A549 (cell line): ENCODE data around the gene KIAA1671. TPM values are rescaled to one million over a fixed set of nuclear protein-coding genes. Genes with fewer than 3 reads are reported as not detected.

Source experiments
- ATAC-seq, 2 experiments: fragments of 200-7000 bp in 1 of 2; fragments of >200 bp in 1 of 2; cut with Nextera tagmentation in 1 of 2; cut with Tn5 transposase in 1 of 2; 3 replicates each; pipeline versions ENCODE4 v1.8.0 to v1.9.1; 2018 to 2020; ENCODE audit warnings: mild to moderate bottlenecking in 1 of 2, moderate library complexity in 1 of 2
- CTCF ChIA-PET: fragments of 300-600 bp; sonication (Branson Sonifier 250); formaldehyde crosslinking; extraction: SDS; loops from one replicate; lab custom pipeline; 2021; ENCODE audit warnings: antibody characterized with exemption, inconsistent platforms; lab: Yijun Ruan, JAX
- POLR2A ChIA-PET: fragments of 350-600 bp; formaldehyde crosslinking; extraction: SDS; loops from one replicate; lab custom pipeline; 2021; ENCODE audit warnings: antibody characterized with exemption, inconsistent platforms; lab: Yijun Ruan, JAX
- DNase-seq, 2 experiments: peaks; one replicate each; pipeline versions ENCODE4 v3.0.0 to v3.0.0-alpha.2; 2011 to 2016; ENCODE audit warnings: low read depth in 1 of 2, low spot score in 1 of 2
- FAIRE-seq: peaks from 2 replicates; lab custom pipeline; 2011; peaks lifted over from hg19 to GRCh38; lab: Jason Lieb, UNC
- H3K27ac ChIP-seq, 2 experiments: fragments of >200 bp; sonication (Bioruptor Twin); formaldehyde crosslinking; 3 replicates each; pipeline ENCODE4 v1.5.1; 2016 to 2017
- H3K4me1 ChIP-seq: fragments of >200 bp; sonication (Bioruptor Twin); formaldehyde crosslinking; 3 replicates; pipeline ENCODE4 v1.6.1; 2016
- H3K4me2 ChIP-seq: fragments of >200 bp; sonication (Bioruptor Twin); formaldehyde crosslinking; 3 replicates; pipeline ENCODE4 v1.6.1; 2016
- H3K4me3 ChIP-seq: fragments of >200 bp; sonication (Bioruptor Twin); formaldehyde crosslinking; 3 replicates; pipeline ENCODE4 v1.5.1; 2016
- H3K9me3 ChIP-seq: fragments of >200 bp; sonication (Bioruptor Twin); formaldehyde crosslinking; 3 replicates; pipeline ENCODE4 v1.6.1; 2016
- ATOH8 ChIP-seq: fragments of 250-450 bp; sonication (Bioruptor Pico); IDR thresholded peaks from 2 replicates; pipeline ENCODE4 v1.5.0; 2020; ENCODE audit warnings: low read depth, mild to moderate bottlenecking, moderate library complexity
- CBX8 ChIP-seq: fragments of 200-600 bp; sonication (generic); IDR thresholded peaks from 2 replicates; pipeline ENCODE4 v1.6.1; 2016
- CEBPB ChIP-seq, 2 experiments: fragments of >200 bp in 1 of 2; sonication (Bioruptor Twin) in 1 of 2; formaldehyde crosslinking in 1 of 2; IDR thresholded peaks; 2 replicates each; pipeline ENCODE4 v1.6.1; 2012 to 2016
- CHD4 ChIP-seq: fragments of 200-600 bp; sonication (generic); IDR thresholded peaks from 2 replicates; pipeline ENCODE4 v1.6.1; 2016; ENCODE audit warnings: antibody characterized with exemption, mild to moderate bottlenecking, borderline replicate concordance
- E2F6 ChIP-seq: IDR thresholded peaks from 2 replicates; pipeline ENCODE4 v1.6.1; 2012; ENCODE audit warnings: low read depth, borderline replicate concordance
- EHMT2 ChIP-seq: fragments of 200-600 bp; sonication (generic); IDR thresholded peaks from 2 replicates; pipeline ENCODE4 v1.6.1; 2016; ENCODE audit warnings: antibody characterized with exemption, low read depth, mild to moderate bottlenecking, moderate library complexity
- ELK1 ChIP-seq: fragments of 150-350 bp; IDR thresholded peaks from 2 replicates; pipeline ENCODE4 v1.6.1; 2014; ENCODE audit warnings: low read depth, mild to moderate bottlenecking, low read length
- HDAC2 ChIP-seq: fragments of 200-600 bp; sonication (generic); IDR thresholded peaks from 2 replicates; pipeline ENCODE4 v1.6.1; 2016
- HOXA7 ChIP-seq: fragments of 250-450 bp; sonication (Bioruptor Pico); IDR thresholded peaks from 2 replicates; pipeline ENCODE4 v1.5.0; 2020; ENCODE audit warnings: mild to moderate bottlenecking, moderate library complexity
- JUNB ChIP-seq: fragments of >200 bp; sonication (Bioruptor Twin); formaldehyde crosslinking; IDR thresholded peaks from 2 replicates; pipeline ENCODE4 v1.6.1; 2016
- KDM1A ChIP-seq: fragments of 200-600 bp; sonication (generic); IDR thresholded peaks from 2 replicates; pipeline ENCODE4 v1.6.1; 2016; ENCODE audit warnings: low read depth, mild to moderate bottlenecking
- KDM5A ChIP-seq: fragments of 200-600 bp; sonication (generic); IDR thresholded peaks from 2 replicates; pipeline ENCODE4 v1.6.1; 2016; ENCODE audit warnings: antibody characterized with exemption, mild to moderate bottlenecking
- MAFK ChIP-seq: fragments of 450-650 bp; IDR thresholded peaks from 2 replicates; pipeline ENCODE4 v1.6.1; 2014; ENCODE audit not compliant: partially characterized antibody
- MYC ChIP-seq: IDR thresholded peaks from 2 replicates; pipeline ENCODE4 v1.6.1; 2012; ENCODE audit warnings: mild to moderate bottlenecking, inconsistent platforms, low read length, improper control_type of control experiment, borderline replicate concordance
- NFE2L2 ChIP-seq: fragments of 150-350 bp; conservative IDR thresholded peaks from 2 replicates; pipeline ENCODE4 v1.6.1; 2014; ENCODE audit warnings: low read length
- NPAS2 ChIP-seq: fragments of 250-450 bp; sonication (Bioruptor Pico); IDR thresholded peaks from 2 replicates; pipeline ENCODE4 v1.8.0; 2022; ENCODE audit warnings: mild to moderate bottlenecking, moderate library complexity, borderline replicate concordance
- NR3C1 ChIP-seq: fragments of >200 bp; sonication (Bioruptor Twin); formaldehyde crosslinking; IDR thresholded peaks from 3 replicates; pipeline ENCODE4 v1.6.1; 2017
- PBX3 ChIP-seq: IDR thresholded peaks from 2 replicates; pipeline ENCODE4 v1.6.1; 2012
- PHF8 ChIP-seq: fragments of 200-600 bp; sonication (generic); IDR thresholded peaks from 2 replicates; pipeline ENCODE4 v1.6.1; 2016; ENCODE audit warnings: low read depth, mild to moderate bottlenecking, antibody characterized with exemption, moderate library complexity, borderline replicate concordance
- POLR2A ChIP-seq: IDR thresholded peaks from 2 replicates; pipeline ENCODE4 v1.6.1; 2012; ENCODE audit warnings: mild to moderate bottlenecking, low read length
- RARB ChIP-seq: fragments of 250-450 bp; sonication (Bioruptor Pico); IDR thresholded peaks from 2 replicates; pipeline ENCODE4 v1.8.0; 2021; ENCODE audit warnings: mild to moderate bottlenecking, moderate library complexity
- RCOR1 ChIP-seq: fragments of 150-350 bp; IDR thresholded peaks from 2 replicates; pipeline ENCODE4 v1.6.1; 2014; ENCODE audit warnings: antibody characterized with exemption, low read length, low read depth
- REST ChIP-seq: fragments of 200-600 bp; sonication (generic); IDR thresholded peaks from 2 replicates; pipeline ENCODE4 v1.6.1; 2016; ENCODE audit warnings: antibody characterized with exemption, mild to moderate bottlenecking, moderate library complexity
- SMC3 ChIP-seq: fragments of >200 bp; sonication (Bioruptor Twin); formaldehyde crosslinking; IDR thresholded peaks from 3 replicates; pipeline ENCODE4 v1.6.1; 2018; ENCODE audit warnings: inconsistent platforms
- TFCP2L1 ChIP-seq: fragments of 250-450 bp; sonication (Bioruptor Pico); IDR thresholded peaks from 2 replicates; pipeline ENCODE4 v1.5.0; 2021; ENCODE audit warnings: mild to moderate bottlenecking
- ZFP36 ChIP-seq: fragments of 450-650 bp; IDR thresholded peaks from 2 replicates; pipeline ENCODE4 v1.6.1; 2014; ENCODE audit warnings: borderline replicate concordance; ENCODE audit not compliant: partially characterized antibody
- WGBS: methylation state at CpG from one replicate; pipeline ENCODE4 v1.1.6; 2017; ENCODE audit errors: missing lambda C conversion rate; 5-methylcytosine and 5-hydroxymethylcytosine counted together
- polyA plus RNA-seq, 4 experiments: library from polyadenylated mRNA; depleted of rRNA in 3 of 4; stranded (reverse); fragments of >200 nt; fragmentation: RNase III in 1 of 4; extraction: RNeasy Plus Mini Kit Qiagen cat#74134 plus additional on column Dnase treatment in 1 of 4; gene quantifications; 2 replicates in 3 of 4; 3 replicates in 1 of 4; pipeline ENCODE4 v1.2.3, GENCODE V29; 2011 to 2017

Gene KIAA1671
- polyA plus RNA-seq, 2 of the 4 experiments (the other 2 are of a cell fraction), result 5.3 to 7.9 TPM

GRCh38 chr22:25100948-25101347 lies 148.4 kb downstream of the KIAA1671 start:
- no peak overlapping the region for H3K27ac ChIP-seq
- ATAC-seq (no peak), FAIRE-seq (no peak), DNase-seq (no peak)
- CTCF ChIA-PET, result no interaction called here
- TF ChIP-seq JUNB (no peak), RARB (CRISPR knock-in tag) (no peak), PHF8 (no peak), PBX3 (no peak), NPAS2 (no peak)
- TF ChIP-seq, all 56 proteins: peak for 0
- 78% methylated on average over 4 of the region's 5 CpGs for WGBS
- POLR2A ChIA-PET, result no interaction called here
- H3K4me3 ChIP-seq, result no peak overlapping the region
- H3K9me3 ChIP-seq, result no peaks in the 10 kb centered on the region
- H3K4me1 ChIP-seq, result no peaks in the 10 kb centered on the region
- no peak overlapping the region for H3K4me2 ChIP-seq

- H3K4me3 ChIP-seq, result no peak overlapping the region
- ChIA-PET CTCF (no interaction called here), POLR2A (no interaction called here)
- H3K4me2 ChIP-seq, result no peak overlapping the region
- no peaks in the 10 kb centered on the region for H3K4me1 ChIP-seq
- H3K9me3 ChIP-seq, result no peaks in the 10 kb centered on the region
- TF ChIP-seq CHD4 (no peak), HDAC2 (no peak), EHMT2 (no peak), ZFP36 (no peak), NFE2L2 (no peak), MAFK (no peak), ELK1 (no peak), HOXA7 (CRISPR knock-in tag) (no peak), E2F6 (no peak), KDM5A (no peak)
- TF ChIP-seq, all 56 proteins: peak for 0
- DNase-seq, result no peak
- WGBS, result 93% methylated on average over 4 of the region's 4 CpGs
- ATAC-seq, result no peak
- no peak overlapping the region for H3K27ac ChIP-seq
- no peak for FAIRE-seq
Measured at GRCh38 chr22:25101501-25101900, 149.0 kb downstream of the KIAA1671 start.

GRCh38 chr22:25101986-25102385 lies 149.5 kb downstream of the KIAA1671 start:
- no peak for TF ChIP-seq CBX8
- no peak for TF ChIP-seq RCOR1
- TF ChIP-seq ZFP36, result no peak
- TF ChIP-seq MYC, result no peak
- TF ChIP-seq EHMT2, result no peak
- no peak for TF ChIP-seq CEBPB (IDR thresholded peaks at IDR 0.05)
- no peak for TF ChIP-seq ATOH8 (CRISPR knock-in tag)
- no peak for TF ChIP-seq KDM1A
- no peak for TF ChIP-seq SMC3
- TF ChIP-seq NR3C1, result no peak
- TF ChIP-seq HOXA7 (CRISPR knock-in tag), result no peak
- TF ChIP-seq TFCP2L1 (CRISPR knock-in tag), result no peak
- TF ChIP-seq REST, result no peak
- TF ChIP-seq POLR2A, result no peak
- no peak for ATAC-seq
- Histone ChIP-seq H3K27ac (no peak overlapping the region), H3K4me2 (no peak overlapping the region), H3K4me1 (no peaks in the 10 kb centered on the region), H3K9me3 (no peaks in the 10 kb centered on the region), H3K4me3 (no peak overlapping the region)
- 83% methylated on average over 4 of the region's 4 CpGs for WGBS
- DNase-seq, result no peak
- no peak for FAIRE-seq
- CTCF ChIA-PET, result interaction anchor here (1.3 kb wide), 1 partner anchor 9 kb away, joined by 5 read pairs; no protein-coding TSS in a partner anchor
- POLR2A ChIA-PET, result no interaction called here
